Gastrocnemius medialis (tissue), 4 donors: ENCODE results near the gene SETBP1.

ENCODE experiments used
- CTCF ChIP-seq, 5 experiments: fragments of 450-650 bp in 3 of 5; fragments of 200-600 bp in 2 of 5; sonication (generic) in 2 of 5; IDR thresholded peaks in 4 of 5; conservative IDR thresholded peaks in 1 of 5; 1 replicate in 4 of 5; 2 replicates in 1 of 5; pipeline ENCODE4 v1.5.1; 2016 to 2019; ENCODE audit warnings: antibody characterized with exemption in 5 of 5, mild to moderate bottlenecking in 3 of 5, moderate library complexity in 3 of 5
- POLR2A ChIP-seq, 2 donors: fragments of 450-650 bp; IDR thresholded peaks; one replicate each; pipeline ENCODE4 v1.6.1; 2017; ENCODE audit warnings: antibody characterized with exemption in 2 of 2, mild to moderate bottlenecking in 2 of 2, moderate library complexity in 2 of 2

- TF ChIP-seq CTCF (IDR thresholded peaks at IDR 0.05 in 4 of 5, conservative IDR thresholded peaks at IDR 0.05 in 1 of 5): no peak
- no peak for TF ChIP-seq POLR2A (IDR thresholded peaks at IDR 0.05)
Observed at GRCh38 chr18:44778788-44779187, 98.1 kb downstream of the SETBP1 start.
